ENCODE data around the gene NOL4L.

NOL4L gene

GRCh38 chr20:32484958-32485769 lies 100.0 kb downstream of the NOL4L start:
- TF ChIP-seq ZFX (IDR thresholded peaks at IDR 0.05) (no peak), CTCF (conservative IDR thresholded peaks at IDR 0.05) (peak; percentile 91)
- peak overlapping the region; percentile 84 for H3K27ac ChIP-seq

GRCh38 chr20:32484225-32484957 lies 100.7 kb downstream of the NOL4L start:
- peak overlapping the region; percentile 84 for H3K27ac ChIP-seq
- no peak for TF ChIP-seq CTCF (conservative IDR thresholded peaks at IDR 0.05)
- no peak for TF ChIP-seq ZFX (IDR thresholded peaks at IDR 0.05)

GRCh38 chr20:32483351-32484224 lies 101.5 kb downstream of the NOL4L start:
- TF ChIP-seq ZFX (IDR thresholded peaks at IDR 0.05) (no peak), CTCF (conservative IDR thresholded peaks at IDR 0.05) (no peak)
- H3K27ac ChIP-seq: peak overlapping the region; percentile 84

GRCh38 chr20:32482442-32483261 lies 102.5 kb downstream of the NOL4L start:
- H3K27ac ChIP-seq: peak overlapping the region; percentile 84
- TF ChIP-seq CTCF (conservative IDR thresholded peaks at IDR 0.05) (no peak), ZFX (IDR thresholded peaks at IDR 0.05) (no peak)

- H3K27ac ChIP-seq: no peak overlapping the region
- TF ChIP-seq CTCF (conservative IDR thresholded peaks at IDR 0.05): no peak
- no peak for TF ChIP-seq ZFX (IDR thresholded peaks at IDR 0.05)
Observed at GRCh38 chr20:32482143-32482441, 103.0 kb downstream of the NOL4L start.

- TF ChIP-seq CTCF (conservative IDR thresholded peaks at IDR 0.05): no peak
- TF ChIP-seq ZFX (IDR thresholded peaks at IDR 0.05): no peak
- H3K27ac ChIP-seq: no peak overlapping the region
Observed at GRCh38 chr20:32481311-32482142, 103.6 kb downstream of the NOL4L start.

Measured in C4-2B (cell line).